Panc1 (cell line): ENCODE data around the gene BAZ2B.

Source experiments
- POLR2AphosphoS5 ChIP-seq: IDR thresholded peaks from 2 replicates; pipeline ENCODE4 v1.6.1; 2012; ENCODE audit warnings: mild to moderate bottlenecking, low read depth, low read length, moderate library complexity
- SIN3A ChIP-seq: IDR thresholded peaks from 2 replicates; pipeline ENCODE4 v1.6.1; 2012; ENCODE audit warnings: low read depth, mild to moderate bottlenecking, low read length, moderate library complexity, borderline replicate concordance; ENCODE audit not compliant: insufficient read depth
- TCF7L2 ChIP-seq: IDR thresholded peaks from 2 replicates; pipeline ENCODE4 v1.6.1; 2011; ENCODE audit warnings: mild to moderate bottlenecking, low read depth, low read length, inconsistent platforms
- TF ChIP-seq, protein P1 (sequence below), 2 experiments: IDR thresholded peaks; 2 replicates each; pipeline ENCODE4 v1.6.1; 2011 to 2012; ENCODE audit warnings: low read depth in 2 of 2, control low read depth in 1 of 2, low read length in 1 of 2, mild to moderate bottlenecking in 1 of 2, moderate library complexity in 1 of 2; ENCODE audit not compliant: insufficient read depth in 1 of 2
- TF ChIP-seq, protein P2 (sequence below): fragments of 450-650 bp; IDR thresholded peaks from 2 replicates; pipeline ENCODE4 v1.5.1; 2017; ENCODE audit warnings: mild to moderate bottlenecking

DNA sequence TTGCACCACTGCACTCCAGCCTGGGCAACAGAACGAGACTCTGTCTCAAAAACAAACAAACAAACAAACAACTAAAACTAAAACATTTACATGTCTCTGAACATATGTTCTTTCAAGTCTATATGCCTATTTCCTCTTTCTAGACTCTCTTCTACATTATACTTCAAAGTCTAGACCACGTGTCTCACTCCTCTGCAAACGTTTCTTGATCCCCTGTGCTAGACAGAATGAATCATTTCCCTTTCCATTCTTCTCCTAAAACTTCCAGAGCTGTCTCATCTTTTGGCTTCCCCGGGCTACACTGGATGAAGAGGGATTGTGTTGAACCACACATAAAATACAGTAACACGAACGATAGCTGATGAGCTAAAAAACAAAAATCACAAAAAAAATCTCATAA is 67.1 kb downstream of the BAZ2B start:
- TF ChIP-seq, protein P1, sequence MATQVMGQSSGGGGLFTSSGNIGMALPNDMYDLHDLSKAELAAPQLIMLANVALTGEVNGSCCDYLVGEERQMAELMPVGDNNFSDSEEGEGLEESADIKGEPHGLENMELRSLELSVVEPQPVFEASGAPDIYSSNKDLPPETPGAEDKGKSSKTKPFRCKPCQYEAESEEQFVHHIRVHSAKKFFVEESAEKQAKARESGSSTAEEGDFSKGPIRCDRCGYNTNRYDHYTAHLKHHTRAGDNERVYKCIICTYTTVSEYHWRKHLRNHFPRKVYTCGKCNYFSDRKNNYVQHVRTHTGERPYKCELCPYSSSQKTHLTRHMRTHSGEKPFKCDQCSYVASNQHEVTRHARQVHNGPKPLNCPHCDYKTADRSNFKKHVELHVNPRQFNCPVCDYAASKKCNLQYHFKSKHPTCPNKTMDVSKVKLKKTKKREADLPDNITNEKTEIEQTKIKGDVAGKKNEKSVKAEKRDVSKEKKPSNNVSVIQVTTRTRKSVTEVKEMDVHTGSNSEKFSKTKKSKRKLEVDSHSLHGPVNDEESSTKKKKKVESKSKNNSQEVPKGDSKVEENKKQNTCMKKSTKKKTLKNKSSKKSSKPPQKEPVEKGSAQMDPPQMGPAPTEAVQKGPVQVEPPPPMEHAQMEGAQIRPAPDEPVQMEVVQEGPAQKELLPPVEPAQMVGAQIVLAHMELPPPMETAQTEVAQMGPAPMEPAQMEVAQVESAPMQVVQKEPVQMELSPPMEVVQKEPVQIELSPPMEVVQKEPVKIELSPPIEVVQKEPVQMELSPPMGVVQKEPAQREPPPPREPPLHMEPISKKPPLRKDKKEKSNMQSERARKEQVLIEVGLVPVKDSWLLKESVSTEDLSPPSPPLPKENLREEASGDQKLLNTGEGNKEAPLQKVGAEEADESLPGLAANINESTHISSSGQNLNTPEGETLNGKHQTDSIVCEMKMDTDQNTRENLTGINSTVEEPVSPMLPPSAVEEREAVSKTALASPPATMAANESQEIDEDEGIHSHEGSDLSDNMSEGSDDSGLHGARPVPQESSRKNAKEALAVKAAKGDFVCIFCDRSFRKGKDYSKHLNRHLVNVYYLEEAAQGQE (IDR thresholded peaks at IDR 0.05; ENCODE audit: insufficient read depth in 1 of 2, low read depth in 2 of 2, low read length in 1 of 2): no peak
- TF ChIP-seq, protein P2, sequence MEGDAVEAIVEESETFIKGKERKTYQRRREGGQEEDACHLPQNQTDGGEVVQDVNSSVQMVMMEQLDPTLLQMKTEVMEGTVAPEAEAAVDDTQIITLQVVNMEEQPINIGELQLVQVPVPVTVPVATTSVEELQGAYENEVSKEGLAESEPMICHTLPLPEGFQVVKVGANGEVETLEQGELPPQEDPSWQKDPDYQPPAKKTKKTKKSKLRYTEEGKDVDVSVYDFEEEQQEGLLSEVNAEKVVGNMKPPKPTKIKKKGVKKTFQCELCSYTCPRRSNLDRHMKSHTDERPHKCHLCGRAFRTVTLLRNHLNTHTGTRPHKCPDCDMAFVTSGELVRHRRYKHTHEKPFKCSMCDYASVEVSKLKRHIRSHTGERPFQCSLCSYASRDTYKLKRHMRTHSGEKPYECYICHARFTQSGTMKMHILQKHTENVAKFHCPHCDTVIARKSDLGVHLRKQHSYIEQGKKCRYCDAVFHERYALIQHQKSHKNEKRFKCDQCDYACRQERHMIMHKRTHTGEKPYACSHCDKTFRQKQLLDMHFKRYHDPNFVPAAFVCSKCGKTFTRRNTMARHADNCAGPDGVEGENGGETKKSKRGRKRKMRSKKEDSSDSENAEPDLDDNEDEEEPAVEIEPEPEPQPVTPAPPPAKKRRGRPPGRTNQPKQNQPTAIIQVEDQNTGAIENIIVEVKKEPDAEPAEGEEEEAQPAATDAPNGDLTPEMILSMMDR: no peak
- TF ChIP-seq SIN3A: no peak
- no peak for TF ChIP-seq TCF7L2
- no peak for TF ChIP-seq POLR2AphosphoS5
